Neural cell (in vitro differentiated cells): ENCODE data around the gene GREM1. TPM values are rescaled to one million over a fixed set of nuclear protein-coding genes. Genes with fewer than 3 reads are reported as not detected.

ENCODE experiments used
- H2AFZ ChIP-seq: fragments of 200-600, 300-800 bp; sonication (generic), shearing (Covaris generic); 2 replicates; pipeline ENCODE4 v1.6.0; 2014; ENCODE audit warnings: low read depth, mild to moderate bottlenecking, antibody characterized with exemption, low read length, moderate library complexity
- H3F3A ChIP-seq: fragments of 200-600 bp; shearing (Covaris generic); 2 replicates; pipeline ENCODE4 v1.6.1; 2016; ENCODE audit warnings: mild to moderate bottlenecking, moderate library complexity, mixed read lengths, antibody characterized with exemption, low read length; ENCODE audit not compliant: insufficient read depth, poor library complexity, severe bottlenecking
- H3K27ac ChIP-seq: fragments of 200-600, 300-800 bp; sonication (generic), shearing (Covaris generic); 2 replicates; pipeline ENCODE4 v1.5.1; 2014; ENCODE audit warnings: mild to moderate bottlenecking, low read length, moderate library complexity
- H3K27me3 ChIP-seq: fragments of 300-800, 200-600 bp; sonication (generic), shearing (Covaris generic); 2 replicates; pipeline ENCODE4 v1.6.0; 2014; ENCODE audit warnings: mild to moderate bottlenecking, low read depth, low read length, moderate library complexity; ENCODE audit not compliant: insufficient read depth
- H3K36me3 ChIP-seq: fragments of 300-800, 200-600 bp; sonication (generic), shearing (Covaris generic); 2 replicates; pipeline ENCODE4 v1.5.1; 2014; ENCODE audit warnings: mild to moderate bottlenecking, antibody characterized with exemption, low read length, moderate library complexity; ENCODE audit not compliant: insufficient read depth
- H3K4me2 ChIP-seq: fragments of 300-800, 200-600 bp; sonication (generic), shearing (Covaris generic); 2 replicates; pipeline ENCODE4 v1.6.0; 2014; ENCODE audit warnings: mild to moderate bottlenecking, low read length
- H3K4me3 ChIP-seq: fragments of 300-800, 200-600 bp; sonication (generic), shearing (Covaris generic); 2 replicates; pipeline ENCODE4 v1.5.1; 2014; ENCODE audit warnings: mild to moderate bottlenecking, low read length, moderate library complexity
- H3K79me2 ChIP-seq: fragments of 200-600 bp; shearing (Covaris generic); replicated peaks from 2 replicates; pipeline ENCODE4 v1.6.0; 2014; ENCODE audit warnings: mild to moderate bottlenecking, low read length, moderate library complexity; ENCODE audit not compliant: insufficient read depth
- H3K9ac ChIP-seq: fragments of 300-800, 200-600 bp; sonication (generic), shearing (Covaris generic); 2 replicates; pipeline ENCODE4 v1.6.1; 2016; ENCODE audit warnings: mild to moderate bottlenecking, low read length, mixed read lengths
- H3K9me2 ChIP-seq: fragments of 200-600 bp; shearing (Covaris generic); 2 replicates; pipeline ENCODE4 v1.6.1; 2016; ENCODE audit warnings: mild to moderate bottlenecking, low read length, mixed read lengths; ENCODE audit not compliant: insufficient read depth
- H3K9me3 ChIP-seq: fragments of 200-600, 300-800 bp; sonication (generic), shearing (Covaris generic); 2 replicates; pipeline ENCODE4 v1.6.1; 2016; ENCODE audit warnings: mild to moderate bottlenecking, mixed run types, low read length, moderate library complexity, mixed read lengths
- H4K20me1 ChIP-seq: fragments of 200-600 bp; shearing (Covaris generic); 2 replicates; pipeline ENCODE4 v1.6.1; 2016; ENCODE audit warnings: mild to moderate bottlenecking, mixed run types; ENCODE audit not compliant: insufficient read depth
- EP300 ChIP-seq: fragments of 450-650 bp; conservative IDR thresholded peaks from 2 replicates; pipeline ENCODE4 v1.6.1; 2014; ENCODE audit warnings: antibody characterized with exemption, mild to moderate bottlenecking, moderate library complexity; ENCODE audit not compliant: poor library complexity, severe bottlenecking
- EZH2 ChIP-seq: fragments of 200-600, 300-800 bp; shearing (Covaris generic), sonication (generic); IDR thresholded peaks from 2 replicates; pipeline ENCODE4 v1.6.1; 2014; ENCODE audit warnings: antibody characterized with exemption, low read length, borderline replicate concordance, mild to moderate bottlenecking; ENCODE audit not compliant: insufficient read depth, poor library complexity, severe bottlenecking
- MXI1 ChIP-seq: fragments of 450-650 bp; conservative IDR thresholded peaks from 2 replicates; pipeline ENCODE4 v1.6.1; 2014; ENCODE audit warnings: antibody characterized with exemption, mild to moderate bottlenecking; ENCODE audit not compliant: poor library complexity, severe bottlenecking
- POLR2AphosphoS5 ChIP-seq: IDR thresholded peaks from 2 replicates; pipeline ENCODE4 v1.6.1; 2012
- RAD21 ChIP-seq: fragments of 450-650 bp; conservative IDR thresholded peaks from 2 replicates; pipeline ENCODE4 v1.6.1; 2014; ENCODE audit warnings: antibody characterized with exemption, mild to moderate bottlenecking, moderate library complexity
- SMC3 ChIP-seq: fragments of 450-650 bp; conservative IDR thresholded peaks from 2 replicates; pipeline ENCODE4 v1.6.1; 2014; ENCODE audit warnings: antibody characterized with exemption, mild to moderate bottlenecking, moderate library complexity; ENCODE audit not compliant: poor library complexity
- TAF1 ChIP-seq: IDR thresholded peaks from 2 replicates; pipeline ENCODE4 v1.6.1; 2012; ENCODE audit warnings: low read depth
- polyA plus RNA-seq: library from polyadenylated mRNA; depleted of rRNA; stranded (reverse); fragments of >200 nt; gene quantifications from 2 replicates; pipeline ENCODE4 v1.2.3, GENCODE V29; 2014
- TF ChIP-seq, protein P1 (sequence below): IDR thresholded peaks from 2 replicates; pipeline ENCODE4 v1.6.1; 2012; ENCODE audit warnings: borderline replicate concordance
- TF ChIP-seq, protein P2 (sequence below): fragments of 450-650 bp; IDR thresholded peaks from 2 replicates; pipeline ENCODE4 v1.5.1; 2014; ENCODE audit warnings: antibody characterized with exemption, mild to moderate bottlenecking, moderate library complexity; ENCODE audit not compliant: poor library complexity, severe bottlenecking

The GREM1 gene
- polyA plus RNA-seq, 1 donor from 2014 or later = 0.16 TPM

DNA sequence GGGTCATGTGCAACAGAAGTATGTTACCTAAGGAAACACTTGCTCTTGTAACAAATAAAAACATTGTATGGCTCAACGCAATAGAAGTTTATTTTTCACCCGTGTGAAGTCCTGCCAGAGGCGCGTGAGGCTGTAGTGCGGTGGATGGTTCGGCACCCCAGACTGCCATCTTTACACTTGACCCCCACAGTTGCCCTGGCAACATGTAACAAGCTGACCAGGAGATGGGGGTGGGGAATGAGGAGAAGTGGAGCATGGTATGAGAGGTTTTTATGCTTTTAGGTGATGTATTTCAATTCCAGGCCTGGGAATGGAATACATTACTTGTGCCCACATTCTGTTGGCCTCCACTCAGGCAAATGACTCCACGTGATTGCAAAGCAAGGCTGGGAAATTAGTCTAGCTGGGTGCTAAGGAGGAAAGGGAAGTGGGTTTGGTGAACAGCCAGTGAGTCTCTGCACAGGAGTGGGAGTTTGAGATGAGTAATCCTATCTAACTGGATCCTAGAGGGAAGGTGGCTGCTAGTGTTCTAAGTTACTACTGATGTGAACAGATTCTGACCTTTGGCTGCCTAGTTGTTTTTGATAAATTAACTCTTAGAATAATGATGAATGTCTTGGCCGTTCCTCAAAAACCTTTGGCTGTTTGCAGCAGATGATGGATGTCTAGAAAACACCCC lies 33.8 kb upstream of the GREM1 start:
- no peak overlapping the region for H3K9ac ChIP-seq
- TF ChIP-seq MXI1 = no peak
- TF ChIP-seq, protein P1, sequence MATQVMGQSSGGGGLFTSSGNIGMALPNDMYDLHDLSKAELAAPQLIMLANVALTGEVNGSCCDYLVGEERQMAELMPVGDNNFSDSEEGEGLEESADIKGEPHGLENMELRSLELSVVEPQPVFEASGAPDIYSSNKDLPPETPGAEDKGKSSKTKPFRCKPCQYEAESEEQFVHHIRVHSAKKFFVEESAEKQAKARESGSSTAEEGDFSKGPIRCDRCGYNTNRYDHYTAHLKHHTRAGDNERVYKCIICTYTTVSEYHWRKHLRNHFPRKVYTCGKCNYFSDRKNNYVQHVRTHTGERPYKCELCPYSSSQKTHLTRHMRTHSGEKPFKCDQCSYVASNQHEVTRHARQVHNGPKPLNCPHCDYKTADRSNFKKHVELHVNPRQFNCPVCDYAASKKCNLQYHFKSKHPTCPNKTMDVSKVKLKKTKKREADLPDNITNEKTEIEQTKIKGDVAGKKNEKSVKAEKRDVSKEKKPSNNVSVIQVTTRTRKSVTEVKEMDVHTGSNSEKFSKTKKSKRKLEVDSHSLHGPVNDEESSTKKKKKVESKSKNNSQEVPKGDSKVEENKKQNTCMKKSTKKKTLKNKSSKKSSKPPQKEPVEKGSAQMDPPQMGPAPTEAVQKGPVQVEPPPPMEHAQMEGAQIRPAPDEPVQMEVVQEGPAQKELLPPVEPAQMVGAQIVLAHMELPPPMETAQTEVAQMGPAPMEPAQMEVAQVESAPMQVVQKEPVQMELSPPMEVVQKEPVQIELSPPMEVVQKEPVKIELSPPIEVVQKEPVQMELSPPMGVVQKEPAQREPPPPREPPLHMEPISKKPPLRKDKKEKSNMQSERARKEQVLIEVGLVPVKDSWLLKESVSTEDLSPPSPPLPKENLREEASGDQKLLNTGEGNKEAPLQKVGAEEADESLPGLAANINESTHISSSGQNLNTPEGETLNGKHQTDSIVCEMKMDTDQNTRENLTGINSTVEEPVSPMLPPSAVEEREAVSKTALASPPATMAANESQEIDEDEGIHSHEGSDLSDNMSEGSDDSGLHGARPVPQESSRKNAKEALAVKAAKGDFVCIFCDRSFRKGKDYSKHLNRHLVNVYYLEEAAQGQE = no peak
- no peak for TF ChIP-seq EP300
- TF ChIP-seq TAF1 = no peak
- no peak for TF ChIP-seq EZH2
- TF ChIP-seq POLR2AphosphoS5 = no peak

DNA sequence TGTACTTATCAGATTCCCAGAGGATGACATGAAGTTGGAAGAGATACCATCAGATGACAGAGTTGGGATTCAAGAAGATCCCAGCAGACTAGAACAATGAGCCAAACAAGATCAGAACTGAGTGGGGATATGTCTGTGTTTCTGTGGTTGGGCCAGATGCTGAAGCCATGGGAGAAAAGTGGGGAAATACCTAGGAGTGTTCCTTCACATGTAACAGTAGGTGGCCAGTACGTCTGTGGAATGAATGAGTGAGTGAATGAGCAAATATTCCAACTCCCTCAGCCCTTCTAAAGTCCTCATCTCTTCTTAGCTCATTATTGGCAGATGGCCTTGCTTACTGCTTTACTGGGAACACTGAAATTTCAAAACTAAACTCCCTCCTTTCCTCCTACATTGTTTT lies 32.2 kb upstream of the GREM1 start:
- Histone ChIP-seq H3K9ac (no peak overlapping the region), H3K4me2 (no peak overlapping the region)
- TF ChIP-seq EP300 = no peak
- TF ChIP-seq POLR2AphosphoS5 = no peak
- TF ChIP-seq MXI1 = no peak

More for the DNA sequence above, 33.8 kb upstream of the GREM1 start:
- H3K9me2 ChIP-seq = no peaks in the 10 kb centered on the region
- no peaks in the 10 kb centered on the region for H3K36me3 ChIP-seq
- H3K27ac ChIP-seq = no peak overlapping the region
- H3K79me2 ChIP-seq = no peaks in the 10 kb centered on the region
- no peak overlapping the region for H3K4me3 ChIP-seq
- no peaks in the 10 kb centered on the region for H3K9me3 ChIP-seq
- H3K4me2 ChIP-seq = no peak overlapping the region
- H2AFZ ChIP-seq = no peak overlapping the region
- no peaks in the 10 kb centered on the region for H3K27me3 ChIP-seq
- no peaks in the 10 kb centered on the region for H3F3A ChIP-seq
- H4K20me1 ChIP-seq = no peaks in the 10 kb centered on the region

DNA sequence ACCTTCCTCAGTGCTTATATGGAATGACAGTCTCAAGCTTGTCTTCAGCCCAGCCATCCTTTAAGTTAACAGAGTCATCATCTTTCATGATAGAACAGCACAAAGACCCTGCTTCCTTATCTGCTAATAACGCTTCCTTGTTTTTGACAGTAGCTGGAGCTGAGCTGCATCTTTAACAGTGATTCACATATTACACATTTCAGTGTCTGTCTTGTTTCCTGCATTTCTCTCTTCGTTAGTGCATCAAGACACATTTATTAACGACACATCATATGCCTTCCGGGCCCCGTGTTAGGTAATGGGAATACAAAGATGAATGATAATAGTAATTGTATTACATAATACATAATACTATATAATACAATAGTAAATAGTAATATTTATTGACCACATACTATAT lies 30.2 kb upstream of the GREM1 start:
- H3K79me2 ChIP-seq = no peaks in the 10 kb centered on the region
- H3K4me2 ChIP-seq = no peak overlapping the region

More for the DNA sequence above, 32.2 kb upstream of the GREM1 start:
- Histone ChIP-seq H3K36me3 (no peaks in the 10 kb centered on the region), H4K20me1 (no peaks in the 10 kb centered on the region), H3K27me3 (no peaks in the 10 kb centered on the region), H3F3A (no peaks in the 10 kb centered on the region), H3K9me2 (no peaks in the 10 kb centered on the region), H3K9me3 (no peaks in the 10 kb centered on the region), H3K4me3 (no peak overlapping the region), H2AFZ (no peak overlapping the region), H3K79me2 (no peaks in the 10 kb centered on the region), H3K27ac (no peak overlapping the region)

More for the DNA sequence above, 30.2 kb upstream of the GREM1 start:
- H3F3A ChIP-seq = no peaks in the 10 kb centered on the region
- no peaks in the 10 kb centered on the region for H4K20me1 ChIP-seq
- no peak overlapping the region for H3K27ac ChIP-seq
- no peaks in the 10 kb centered on the region for H3K9me2 ChIP-seq
- no peaks in the 10 kb centered on the region for H3K27me3 ChIP-seq
- no peaks in the 10 kb centered on the region for H3K36me3 ChIP-seq
- no peak overlapping the region for H3K4me3 ChIP-seq
- H3K9ac ChIP-seq = no peak overlapping the region
- no peak overlapping the region for H2AFZ ChIP-seq
- TF ChIP-seq, protein P1 = no peak
- TF ChIP-seq, protein P2, sequence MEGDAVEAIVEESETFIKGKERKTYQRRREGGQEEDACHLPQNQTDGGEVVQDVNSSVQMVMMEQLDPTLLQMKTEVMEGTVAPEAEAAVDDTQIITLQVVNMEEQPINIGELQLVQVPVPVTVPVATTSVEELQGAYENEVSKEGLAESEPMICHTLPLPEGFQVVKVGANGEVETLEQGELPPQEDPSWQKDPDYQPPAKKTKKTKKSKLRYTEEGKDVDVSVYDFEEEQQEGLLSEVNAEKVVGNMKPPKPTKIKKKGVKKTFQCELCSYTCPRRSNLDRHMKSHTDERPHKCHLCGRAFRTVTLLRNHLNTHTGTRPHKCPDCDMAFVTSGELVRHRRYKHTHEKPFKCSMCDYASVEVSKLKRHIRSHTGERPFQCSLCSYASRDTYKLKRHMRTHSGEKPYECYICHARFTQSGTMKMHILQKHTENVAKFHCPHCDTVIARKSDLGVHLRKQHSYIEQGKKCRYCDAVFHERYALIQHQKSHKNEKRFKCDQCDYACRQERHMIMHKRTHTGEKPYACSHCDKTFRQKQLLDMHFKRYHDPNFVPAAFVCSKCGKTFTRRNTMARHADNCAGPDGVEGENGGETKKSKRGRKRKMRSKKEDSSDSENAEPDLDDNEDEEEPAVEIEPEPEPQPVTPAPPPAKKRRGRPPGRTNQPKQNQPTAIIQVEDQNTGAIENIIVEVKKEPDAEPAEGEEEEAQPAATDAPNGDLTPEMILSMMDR = no peak
- TF ChIP-seq MXI1 = no peak
- no peak for TF ChIP-seq RAD21
- TF ChIP-seq EZH2 = no peak
- no peak for TF ChIP-seq SMC3
- TF ChIP-seq POLR2AphosphoS5 = no peak
- no peak for TF ChIP-seq TAF1
- no peak for TF ChIP-seq EP300
- no peaks in the 10 kb centered on the region for H3K9me3 ChIP-seq
